HG02885 (cell line): ENCODE results near the gene EML4.

Experiments used
- ATAC-seq: cut with Tn5 transposase; IDR thresholded peaks from one replicate; pipeline ENCODE4 v1.9.1; 2021; ENCODE audit warnings: mild to moderate bottlenecking; ENCODE audit not compliant: unreplicated experiment, poor library complexity

The EML4 gene

GRCh38 chr2:42290005-42290404, 120.9 kb downstream of the EML4 start:
- ATAC-seq = no peak

- no peak for ATAC-seq
These were observed 123.9 kb downstream of the EML4 start for GRCh38 chr2:42293019-42293418.

- ATAC-seq = peak; percentile 75
These were observed 127.1 kb downstream of the EML4 start for GRCh38 chr2:42296226-42296625.

- ATAC-seq = no peak
These were observed 128.3 kb downstream of the EML4 start for GRCh38 chr2:42297322-42297936.

DNA sequence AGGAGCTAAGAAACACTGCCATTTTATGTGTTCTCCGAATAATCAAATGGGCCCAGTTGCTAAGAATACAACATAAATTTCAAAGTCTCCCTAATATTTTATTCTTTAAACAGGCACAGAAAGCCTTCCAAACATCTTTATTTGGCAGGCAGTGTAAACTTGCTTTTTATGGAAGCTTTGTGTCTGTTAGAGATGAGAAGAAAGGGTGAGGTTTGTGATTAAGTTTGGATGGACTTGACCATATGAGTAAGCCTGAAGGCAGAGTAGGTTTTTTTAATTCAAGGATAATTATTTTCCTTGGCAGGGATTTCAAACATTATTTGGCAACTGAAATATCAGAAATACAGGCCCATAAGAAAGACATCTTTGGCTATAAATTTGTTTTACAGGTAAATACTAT, 129.0 kb downstream of the EML4 start:
- no peak for ATAC-seq

DNA sequence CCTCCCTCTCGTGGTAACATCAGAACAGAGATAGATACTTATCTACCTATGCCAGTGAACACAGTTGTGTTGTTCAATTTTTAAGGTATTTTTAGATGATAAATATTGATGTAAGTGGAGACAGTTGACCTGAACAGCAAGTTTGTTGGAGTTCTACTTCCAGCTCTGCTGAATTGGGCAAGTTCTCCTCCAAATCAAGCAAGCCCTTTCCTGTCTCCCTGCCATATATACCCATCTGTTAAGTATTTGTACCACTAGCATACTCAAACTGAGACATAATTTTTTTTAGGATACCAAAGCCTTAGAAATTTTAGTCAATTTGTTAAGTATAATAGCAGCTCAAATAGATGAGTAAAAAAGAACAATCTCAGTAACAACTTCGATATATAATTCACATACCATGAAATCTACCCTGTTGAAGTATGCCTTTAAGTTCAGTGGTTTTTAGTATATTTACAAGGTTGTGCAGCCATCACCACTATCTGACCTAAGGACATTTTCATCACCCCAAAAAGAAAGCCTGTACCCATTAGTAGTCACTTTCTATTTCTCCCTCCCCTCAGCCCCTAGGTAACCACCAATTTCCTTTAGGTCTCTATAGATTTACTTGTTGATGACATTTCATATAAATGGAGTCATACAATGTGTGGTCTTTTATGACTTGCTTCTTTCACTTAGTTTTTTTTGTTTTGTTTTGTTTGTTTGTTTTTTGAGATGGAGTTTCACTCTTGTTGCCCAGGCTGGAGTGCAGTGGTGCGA, 130.0 kb downstream of the EML4 start:
- ATAC-seq = no peak

- no peak for ATAC-seq
These were observed 131.4 kb downstream of the EML4 start for GRCh38 chr2:42300527-42300926.

GRCh38 chr2:42303252-42303651, 134.1 kb downstream of the EML4 start:
- no peak for ATAC-seq

DNA sequence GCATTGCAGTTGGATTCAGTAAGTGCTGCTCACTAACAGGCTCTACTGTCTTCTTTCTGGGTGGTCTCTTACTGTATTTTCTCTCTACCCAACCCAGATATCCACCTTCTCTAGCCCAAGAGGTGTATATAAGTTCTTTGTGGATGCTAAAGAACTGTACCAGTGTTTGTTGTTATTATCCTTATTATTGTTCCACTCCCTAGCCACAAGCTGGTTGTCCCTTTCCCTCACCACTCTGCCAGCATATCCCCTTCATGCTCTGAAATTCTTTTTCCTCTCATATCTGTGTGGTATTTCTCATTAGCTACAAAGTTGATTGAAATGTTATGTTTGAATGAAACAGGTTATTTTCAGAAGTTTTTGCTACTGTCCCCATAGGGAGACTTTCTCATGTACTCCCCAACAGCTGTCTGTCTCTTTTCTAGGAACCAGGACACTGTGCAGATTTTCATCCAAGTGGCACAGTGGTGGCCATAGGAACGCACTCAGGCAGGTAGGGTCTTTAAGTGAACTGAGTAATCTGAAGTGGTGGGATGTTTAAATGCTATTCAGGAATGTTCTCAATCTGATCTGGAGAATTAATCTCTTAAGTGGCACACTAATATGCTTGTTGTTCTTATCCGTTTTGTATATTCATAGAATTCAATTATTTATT, 135.0 kb downstream of the EML4 start:
- no peak for ATAC-seq

GRCh38 chr2:42307180-42307579, 138.0 kb downstream of the EML4 start:
- no peak for ATAC-seq

DNA sequence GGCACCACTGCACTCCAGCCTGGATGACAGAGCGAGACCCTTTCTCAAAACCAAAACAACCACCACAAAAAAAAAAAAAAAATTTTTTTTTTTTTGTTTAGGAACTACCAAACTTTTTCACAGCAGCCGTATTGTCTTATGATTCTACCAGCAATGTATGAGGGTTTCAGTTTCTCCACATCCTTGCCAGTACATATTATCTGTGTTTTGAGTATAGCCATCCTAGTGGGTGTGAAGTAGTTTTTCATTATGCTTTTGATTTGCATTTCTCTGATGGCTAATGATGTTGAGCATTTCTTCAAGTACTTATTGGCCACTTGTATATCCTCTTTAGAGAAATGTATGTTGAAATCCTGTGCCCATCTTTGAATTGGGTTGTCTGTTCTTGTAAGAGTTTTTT, 140.2 kb downstream of the EML4 start:
- ATAC-seq = no peak

DNA sequence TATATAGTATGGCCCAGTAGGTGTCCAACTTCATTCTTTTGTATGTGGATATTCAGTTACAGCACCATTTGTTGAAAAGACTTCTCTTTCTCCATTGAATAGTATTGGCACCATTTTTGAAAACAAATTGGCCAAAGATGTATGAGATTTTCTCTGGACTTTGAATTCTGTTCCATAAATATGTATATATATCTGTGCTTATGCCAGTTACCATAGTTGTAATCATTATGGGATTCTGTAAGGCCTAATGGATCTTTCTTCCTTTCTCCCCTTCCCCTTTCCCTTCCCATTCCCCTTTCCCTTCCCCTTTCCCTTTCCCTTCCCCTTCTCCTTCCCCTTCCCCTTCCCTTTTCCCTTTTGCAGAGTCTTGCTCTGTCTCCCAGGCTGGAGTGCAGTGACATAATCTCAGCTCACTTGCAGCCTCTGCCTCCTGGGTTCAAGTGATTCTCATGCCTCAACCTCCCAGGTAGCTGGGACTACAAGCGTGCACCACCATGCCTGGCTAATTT, 140.9 kb downstream of the EML4 start:
- no peak for ATAC-seq

- no peak for ATAC-seq
These were observed 143.0 kb downstream of the EML4 start for GRCh38 chr2:42312106-42312505.

DNA sequence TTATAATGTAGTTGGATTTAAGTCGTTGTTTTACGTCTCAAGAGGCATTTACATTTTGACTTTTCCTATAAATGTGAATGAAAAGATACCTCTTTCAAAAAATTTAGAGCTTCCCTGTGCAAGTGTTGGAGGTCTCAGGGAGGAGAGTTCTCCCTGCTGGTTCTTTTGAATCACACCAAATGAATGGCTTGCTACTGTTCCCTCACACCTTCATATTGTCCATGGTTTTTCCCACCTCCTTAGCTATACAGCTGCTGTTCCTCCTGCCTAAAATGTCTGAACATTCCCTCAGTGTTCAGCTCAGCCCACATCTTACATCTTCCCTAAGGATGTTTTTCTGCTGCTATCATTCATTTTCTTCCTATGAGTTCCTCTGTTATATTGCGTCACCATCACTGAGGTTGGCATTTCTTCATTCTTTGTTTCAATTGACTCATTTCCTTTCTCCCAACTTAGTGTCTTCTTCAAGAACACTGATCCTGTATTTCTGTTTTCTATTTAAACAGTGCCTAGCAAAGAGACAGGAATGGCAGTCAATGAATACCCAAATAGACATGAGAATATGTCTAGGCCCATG, 145.8 kb downstream of the EML4 start:
- ATAC-seq = no peak

GRCh38 chr2:42315844-42316470, 146.8 kb downstream of the EML4 start:
- no peak for ATAC-seq

DNA sequence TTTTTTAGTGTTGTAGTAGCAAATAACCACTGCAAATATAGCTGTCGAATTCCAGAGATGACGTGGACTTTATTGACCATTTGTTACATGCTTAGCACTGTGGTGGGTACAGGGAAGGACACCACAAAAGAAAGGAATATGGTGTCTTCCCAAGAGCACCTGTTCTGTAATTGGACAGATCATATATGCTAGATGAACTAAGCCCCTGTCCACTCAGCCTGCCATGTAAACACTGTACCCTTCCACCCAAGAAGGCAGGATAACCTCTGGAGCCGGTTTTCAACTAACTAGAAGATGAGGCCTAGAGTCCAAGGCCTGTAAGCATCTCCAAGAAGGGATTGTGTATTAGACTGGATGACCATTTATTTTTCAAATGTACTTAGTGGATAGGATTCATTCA, 147.8 kb downstream of the EML4 start:
- no peak for ATAC-seq

GRCh38 chr2:42317486-42317885, 148.3 kb downstream of the EML4 start:
- ATAC-seq = no peak

DNA sequence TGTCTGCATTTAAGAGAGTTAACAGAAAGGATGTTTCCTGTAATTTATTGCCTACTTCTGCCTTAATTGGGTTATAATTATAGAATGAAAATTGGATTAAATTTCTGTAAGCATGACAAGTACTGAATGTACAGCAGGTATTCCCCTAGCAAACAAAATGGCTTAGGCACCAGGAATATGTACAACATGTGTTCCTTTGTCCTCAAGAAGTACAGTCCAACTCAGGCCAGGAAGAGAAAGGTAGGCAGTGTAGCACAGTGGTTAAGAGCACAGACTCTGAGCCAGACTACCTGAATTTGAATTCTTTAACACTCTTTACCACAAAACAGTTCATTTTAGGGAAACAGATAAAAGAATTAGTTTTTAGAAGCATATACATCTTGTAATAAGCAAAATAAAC, 148.8 kb downstream of the EML4 start:
- ATAC-seq = no peak

DNA sequence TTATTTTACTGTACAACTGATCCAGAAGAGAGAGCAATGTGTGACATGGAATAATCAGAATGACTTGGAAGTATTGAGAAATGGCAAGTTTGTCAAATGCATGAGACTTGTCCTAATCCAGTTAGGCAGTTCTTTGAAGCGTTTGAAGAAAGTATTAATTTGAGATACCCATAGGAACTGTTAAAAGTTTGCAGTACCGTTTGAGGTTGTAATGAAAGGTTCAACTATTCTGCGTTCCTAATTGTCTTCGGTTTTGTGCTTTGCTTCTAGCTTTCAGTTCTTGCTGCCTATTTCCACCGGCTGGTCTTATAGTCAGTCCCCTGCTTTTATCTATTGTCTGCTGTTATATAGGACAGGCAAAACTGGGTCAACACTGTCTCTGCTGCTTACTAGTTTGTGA, 150.1 kb downstream of the EML4 start:
- ATAC-seq = no peak

GRCh38 chr2:42321452-42322064, 152.4 kb downstream of the EML4 start:
- no peak for ATAC-seq
